HG02840 (cell line): ENCODE data around the gene MUC6.

Experiments
- ATAC-seq: cut with Tn5 transposase; IDR thresholded peaks from one replicate; pipeline ENCODE4 v1.9.1; 2021; ENCODE audit warnings: mild to moderate bottlenecking, moderate library complexity, moderate number of reproducible peaks; ENCODE audit not compliant: unreplicated experiment, low FRiP score

Gene MUC6

DNA sequence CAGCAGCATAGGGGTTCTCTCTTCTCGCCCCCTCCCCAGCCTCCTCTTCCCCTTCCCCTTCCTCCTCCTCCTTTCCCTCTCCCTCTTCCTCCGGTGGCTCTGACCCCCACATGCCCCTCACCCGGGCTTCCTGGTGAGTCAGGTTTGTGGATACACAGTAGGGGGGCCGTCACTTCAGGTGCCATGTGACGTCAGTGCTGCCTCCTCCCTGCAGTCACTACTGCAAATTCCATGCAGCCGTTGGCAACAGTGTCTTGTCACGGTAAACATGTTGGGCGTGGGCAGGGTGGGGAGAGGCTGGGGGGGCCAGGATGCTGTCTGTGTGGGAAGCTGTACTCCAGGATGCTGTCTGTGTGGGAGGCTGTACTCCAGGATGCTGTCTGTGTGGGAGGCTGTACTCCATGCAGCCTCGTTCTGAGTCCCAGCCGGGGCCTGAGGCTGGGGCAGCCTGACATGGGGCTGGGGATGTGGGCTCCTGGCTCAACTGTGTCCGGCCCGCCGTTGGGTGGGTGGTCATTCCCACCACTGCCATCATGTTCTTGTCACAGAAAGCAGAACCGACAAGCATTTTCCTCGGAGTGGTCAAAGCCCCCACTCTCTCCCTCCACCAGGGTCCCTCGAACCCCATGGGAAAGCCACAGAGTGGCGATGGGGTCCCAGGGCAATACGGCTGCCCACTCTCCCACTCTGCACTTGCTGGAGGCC is 35.8 kb upstream of the MUC6 start:
- ATAC-seq = no peak

DNA sequence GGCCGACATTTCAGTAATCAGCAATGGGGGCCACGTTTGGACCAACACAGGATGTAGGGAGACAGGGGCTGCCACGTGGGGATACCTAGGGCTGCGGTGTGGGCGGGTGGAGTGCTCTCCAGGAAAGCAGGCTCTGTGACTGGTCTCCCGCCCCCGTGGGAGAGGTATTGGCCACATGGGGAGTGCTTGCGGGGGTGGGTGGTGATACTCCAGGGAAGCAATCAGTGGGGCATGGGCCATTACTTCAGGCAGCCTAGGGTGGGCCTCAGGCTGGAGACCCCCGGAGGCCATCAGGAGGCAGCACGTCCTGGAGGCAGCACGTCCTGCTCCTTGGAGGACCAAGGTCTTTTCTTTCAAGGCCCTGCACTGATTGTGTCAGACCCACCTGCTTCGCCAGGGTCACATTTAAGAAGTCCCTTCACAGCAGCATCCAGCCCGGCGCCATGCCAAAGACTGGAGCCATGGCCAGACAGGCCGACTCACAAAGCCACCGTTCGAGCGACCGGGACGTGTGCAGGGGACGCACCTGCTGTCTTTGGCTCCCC is 35.1 kb upstream of the MUC6 start:
- no peak for ATAC-seq

DNA sequence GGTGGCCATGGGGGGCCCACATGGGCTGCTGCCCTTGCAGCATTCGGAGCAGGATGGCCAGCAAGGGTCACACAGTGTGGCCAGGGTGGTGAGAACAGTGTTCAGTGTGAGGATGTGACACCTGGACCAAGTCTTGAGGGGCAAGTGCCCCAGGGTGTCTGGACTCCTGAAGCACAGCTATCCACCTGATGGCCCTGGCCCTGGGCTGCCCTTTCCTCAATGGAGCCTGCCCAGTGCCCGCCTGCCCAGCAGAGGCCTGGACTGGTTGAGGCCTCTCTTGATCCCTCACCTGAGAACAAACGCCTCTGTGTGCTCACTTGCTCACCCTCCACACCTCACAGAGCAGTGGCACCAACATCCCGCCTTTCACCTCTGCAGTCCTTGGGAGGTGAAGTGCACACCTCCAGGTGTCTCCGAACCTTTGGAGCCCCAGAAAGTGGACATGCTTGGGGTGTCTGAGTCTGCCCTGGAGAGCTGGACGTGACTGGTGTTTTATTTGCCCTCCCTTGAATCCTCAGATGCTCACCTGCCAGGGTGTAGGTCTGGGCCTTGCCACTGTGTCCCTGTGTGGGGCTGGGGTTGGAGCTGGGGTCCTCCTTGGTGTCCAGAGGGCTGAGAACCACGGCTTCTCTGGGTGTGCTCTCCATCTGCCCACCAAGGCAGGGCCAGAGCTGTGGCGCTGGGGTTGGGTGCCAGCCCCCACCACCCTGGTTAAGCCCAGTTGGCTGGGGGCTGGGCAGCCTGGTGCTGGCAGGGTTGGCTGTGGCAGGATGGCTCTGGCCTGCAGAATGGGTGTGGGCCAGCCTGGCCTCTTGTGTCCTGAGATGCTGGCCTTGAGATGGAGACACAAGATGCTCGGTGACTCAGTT is 34.3 kb upstream of the MUC6 start:
- no peak for ATAC-seq

DNA sequence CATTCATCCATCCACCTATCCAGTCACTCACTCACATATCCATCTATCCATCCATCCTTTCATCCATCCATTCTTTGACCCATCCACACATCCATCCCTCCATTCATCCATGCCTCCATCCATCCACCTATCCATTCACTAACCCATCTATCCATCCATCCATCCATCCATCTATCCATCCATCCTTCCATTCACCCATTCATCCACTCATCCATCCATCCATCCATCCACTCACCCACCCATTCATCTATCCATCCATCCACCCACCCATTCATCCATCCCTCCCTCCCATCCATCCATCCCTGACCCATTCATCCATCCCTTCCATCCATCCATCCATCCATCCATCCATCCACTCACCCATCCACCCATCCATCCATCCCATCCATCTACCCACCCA is 33.2 kb upstream of the MUC6 start:
- no peak for ATAC-seq

DNA sequence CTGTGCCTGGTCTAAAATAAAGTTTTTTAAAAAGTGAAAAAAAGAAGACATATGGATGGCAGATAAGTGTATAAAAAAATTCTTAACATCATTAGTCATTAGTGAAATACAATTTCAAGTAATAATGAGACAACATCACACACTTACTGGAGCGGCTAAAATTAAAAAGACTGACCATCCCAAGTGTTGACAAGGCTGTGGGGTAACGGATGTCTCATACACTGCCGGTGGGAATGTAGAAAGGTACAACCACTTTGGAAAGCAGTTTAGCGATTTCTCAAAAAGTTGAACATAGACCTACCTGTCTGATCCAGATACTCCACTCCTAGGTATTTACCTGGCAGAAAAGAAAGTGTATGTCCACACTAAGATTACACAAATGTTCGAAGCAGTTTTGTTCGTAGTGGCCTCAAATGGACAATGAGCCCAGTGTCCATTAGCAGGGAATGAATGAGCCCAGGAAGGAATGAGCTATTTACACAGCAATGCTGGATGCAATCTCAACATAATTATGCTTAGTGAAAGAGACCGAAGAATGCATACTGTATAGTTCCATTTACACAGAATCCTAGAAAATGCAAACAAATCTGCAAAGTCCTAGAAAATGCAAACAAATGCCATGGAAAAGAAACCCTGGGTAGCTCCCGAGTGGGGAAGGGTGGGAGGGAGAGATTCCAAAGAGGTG is 31.4 kb upstream of the MUC6 start:
- no peak for ATAC-seq

DNA sequence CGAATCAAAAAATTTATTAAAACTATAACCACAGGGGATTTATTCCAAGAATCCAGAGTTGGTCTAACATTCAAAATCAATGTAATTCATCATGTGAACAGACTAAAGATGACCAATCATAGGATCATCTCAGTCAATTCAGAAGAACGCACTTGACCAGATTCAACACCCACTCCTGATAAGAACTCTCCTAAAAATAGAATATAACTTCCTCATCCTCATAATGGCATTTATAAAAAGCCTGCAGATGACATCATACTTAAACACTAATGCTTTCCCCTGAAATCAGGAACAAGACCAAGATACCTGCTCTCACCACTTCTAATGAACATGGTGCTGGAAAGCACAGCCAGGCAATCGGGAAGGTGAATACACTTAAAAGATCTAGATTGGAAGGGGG is 27.6 kb upstream of the MUC6 start:
- ATAC-seq = no peak

DNA sequence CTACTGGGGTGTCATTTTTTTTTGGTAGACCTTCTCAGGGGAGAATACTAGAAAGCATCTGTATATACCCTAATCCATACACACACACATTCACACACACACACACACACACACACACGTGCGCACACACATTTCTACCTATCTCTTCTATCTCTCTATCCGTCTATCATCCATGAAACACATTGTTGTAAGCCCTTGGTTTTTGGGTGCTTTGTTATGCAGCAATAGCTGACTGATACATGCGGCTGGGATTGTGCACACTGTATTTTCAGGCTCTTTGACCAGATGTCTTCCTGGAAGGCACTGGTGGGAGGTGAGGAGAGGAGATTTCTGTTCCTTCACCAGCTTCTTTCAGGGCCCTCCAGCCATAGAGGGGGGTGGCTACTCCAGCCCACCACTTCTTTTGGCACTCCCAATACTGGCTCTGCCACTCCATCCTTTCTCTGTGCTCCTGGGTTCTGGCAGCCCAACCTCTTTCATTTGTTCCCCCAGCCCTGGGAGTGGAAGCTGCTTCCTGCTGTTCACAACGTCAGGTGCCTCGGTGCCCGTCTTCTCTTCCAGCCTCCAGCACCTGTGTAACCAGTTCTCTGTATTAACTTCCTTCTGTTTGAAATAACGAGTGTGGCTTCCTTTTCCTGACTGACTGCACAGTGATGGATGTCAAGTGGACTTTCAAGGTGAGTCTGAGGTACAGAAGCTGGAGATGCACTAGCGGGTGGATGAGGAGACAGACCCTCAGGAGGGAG is 25.7 kb upstream of the MUC6 start:
- ATAC-seq = no peak

DNA sequence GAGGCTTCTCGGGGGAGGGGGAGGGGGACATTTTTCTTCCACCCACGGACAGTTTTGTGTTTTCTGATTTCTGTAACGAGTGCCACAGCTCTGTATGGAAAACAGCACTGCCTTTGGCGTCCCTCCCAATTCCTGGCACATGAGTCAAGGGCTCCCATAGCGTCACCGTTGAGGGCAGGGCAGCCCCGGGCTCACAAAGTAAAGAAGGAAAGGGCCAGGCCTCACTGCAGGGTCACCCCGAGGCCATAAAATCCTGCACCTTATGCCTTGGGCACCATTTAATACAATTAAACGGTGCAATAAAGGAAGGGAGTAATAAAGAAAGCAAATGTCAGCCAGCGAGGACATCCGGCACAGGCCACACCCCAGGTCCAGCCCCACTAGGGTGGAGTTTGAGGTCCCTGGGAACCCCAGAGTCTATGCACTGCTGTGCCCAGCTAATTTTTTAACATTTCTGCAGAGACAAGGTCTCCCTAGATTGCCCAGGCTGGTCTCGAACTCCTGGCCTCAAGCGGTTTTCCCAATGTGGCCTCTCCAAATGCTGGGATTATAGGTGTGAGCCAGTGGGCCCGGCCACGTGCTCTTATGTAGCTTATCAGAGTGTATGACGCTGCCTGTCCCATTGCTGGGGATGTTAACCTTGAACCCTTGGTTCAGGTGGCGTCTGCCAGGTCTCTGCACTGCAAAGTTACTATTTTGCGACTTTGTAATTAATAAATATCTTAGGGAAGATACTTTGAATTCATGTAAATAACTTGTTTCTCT is 24.5 kb upstream of the MUC6 start:
- no peak for ATAC-seq

DNA sequence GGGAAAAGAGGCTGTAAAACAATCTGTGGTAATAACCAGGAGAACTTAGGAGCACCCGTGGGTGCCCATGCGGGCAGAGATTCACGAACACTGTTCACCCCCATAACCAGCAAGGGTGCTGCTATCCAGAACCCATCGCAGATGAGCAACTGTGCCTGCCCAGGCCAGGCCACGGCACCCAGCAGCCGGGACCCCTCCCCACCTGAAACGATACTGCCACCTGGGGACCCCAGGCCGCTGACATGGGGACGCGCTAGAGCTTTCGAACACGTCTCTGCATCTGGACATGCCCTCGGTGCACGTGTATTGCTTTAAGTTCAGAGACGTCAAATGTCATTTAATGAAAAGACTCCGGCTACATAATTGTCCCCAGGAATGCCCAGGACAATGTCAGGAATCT is 23.9 kb upstream of the MUC6 start:
- ATAC-seq = no peak

DNA sequence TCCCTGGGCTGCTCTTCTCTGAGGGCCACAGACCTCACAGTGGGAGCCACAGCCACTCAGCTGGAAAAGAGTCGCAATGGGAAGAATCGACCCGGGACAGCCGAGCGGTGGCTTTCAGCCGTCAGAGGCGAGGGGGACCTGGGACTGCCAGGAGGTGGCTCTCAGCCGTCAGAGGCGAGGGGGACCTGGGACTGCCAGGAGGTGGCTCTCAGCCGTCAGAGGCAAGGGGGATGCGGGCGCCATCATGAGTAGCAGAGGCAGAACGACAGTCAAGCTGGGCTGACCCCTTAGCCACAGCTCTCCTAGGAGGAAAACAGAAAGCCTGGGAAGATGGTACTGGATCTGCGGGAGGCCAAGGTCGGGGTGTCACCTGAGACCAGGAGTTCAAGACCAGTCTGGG is 23.2 kb upstream of the MUC6 start:
- no peak for ATAC-seq

DNA sequence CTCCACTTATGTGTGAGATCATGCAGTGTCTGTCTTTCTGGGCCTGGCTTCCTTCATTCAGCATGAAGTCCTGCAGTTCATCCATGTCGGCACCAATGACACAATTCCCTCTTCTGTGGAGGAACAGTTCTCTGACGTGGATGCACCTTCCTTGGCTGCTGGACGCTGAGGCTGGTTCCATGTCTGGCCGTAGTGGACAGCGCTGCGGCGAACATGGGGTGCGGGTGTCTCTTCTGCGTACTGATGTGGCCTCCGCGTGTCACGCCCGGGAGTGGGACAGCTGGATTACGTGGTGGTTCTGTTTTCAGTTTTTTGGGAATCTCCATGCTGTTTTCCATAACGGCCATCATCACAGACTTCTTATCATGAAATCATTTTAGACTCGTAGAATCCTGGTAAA is 21.3 kb upstream of the MUC6 start:
- ATAC-seq = no peak

DNA sequence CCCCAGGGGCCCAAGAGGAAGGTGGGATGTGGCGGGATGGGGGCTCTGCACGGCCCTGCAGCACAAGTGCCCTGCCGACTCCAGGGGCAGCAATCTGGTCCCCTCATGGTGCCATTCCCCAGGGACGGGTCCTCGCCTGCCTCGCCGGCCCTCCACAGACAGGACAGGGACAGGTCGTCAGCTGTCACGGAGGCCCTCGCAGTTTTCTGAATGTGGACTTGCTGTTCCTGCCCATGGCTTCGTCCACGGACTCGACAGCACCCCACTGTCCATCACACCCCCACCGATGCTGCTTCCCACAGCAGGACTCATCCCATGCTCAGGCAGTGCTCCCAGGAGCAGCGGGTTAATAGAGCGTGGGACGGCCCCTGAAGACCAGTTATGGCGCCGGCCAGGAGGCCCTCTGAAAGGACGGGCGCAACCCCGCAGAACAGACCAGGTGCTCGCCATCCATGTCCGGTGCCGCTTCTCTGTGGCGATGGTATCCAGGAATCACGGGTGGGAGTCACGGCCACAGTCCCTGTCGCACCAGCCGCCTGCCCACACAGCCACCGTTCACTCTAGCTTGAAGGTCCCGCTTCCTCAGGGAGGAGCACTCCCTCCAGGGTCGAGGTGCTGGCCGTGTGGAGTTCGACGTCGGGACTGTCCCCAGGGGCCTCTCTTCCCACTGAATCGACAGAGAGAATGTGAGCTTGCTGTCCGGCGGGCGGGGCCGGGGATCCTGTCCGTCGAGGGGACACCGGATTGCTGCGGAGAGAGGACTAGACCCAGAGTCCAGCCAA is 19.7 kb upstream of the MUC6 start:
- ATAC-seq = no peak

DNA sequence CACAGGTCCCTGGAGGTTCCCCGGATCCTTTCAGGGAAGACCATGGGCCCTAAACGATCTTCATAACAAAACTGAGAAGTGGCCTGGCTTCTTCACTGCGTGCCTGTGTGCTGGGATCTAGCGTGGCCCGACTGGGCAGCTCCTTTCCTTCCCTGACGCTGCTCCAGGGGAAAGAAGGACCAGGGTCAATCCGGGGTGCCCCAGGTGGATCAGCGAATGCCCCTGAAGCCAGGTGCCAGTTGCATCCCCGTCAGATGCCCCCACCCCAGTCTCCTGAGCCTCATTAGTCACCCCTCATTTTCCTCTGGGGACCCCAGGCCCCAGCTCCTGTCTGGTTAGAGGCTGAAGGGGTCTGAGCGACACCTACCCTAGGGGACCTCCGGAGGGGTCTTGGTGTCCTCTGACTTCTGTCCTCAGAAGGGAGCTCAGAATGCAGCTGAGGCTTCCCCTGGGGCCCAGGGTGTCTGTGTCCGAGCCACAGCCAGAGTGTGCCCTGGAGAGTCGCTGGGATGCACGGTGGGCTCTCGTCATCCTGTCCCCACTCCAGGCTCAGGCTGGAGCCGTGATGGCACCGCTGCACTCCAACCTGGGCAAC is 18.7 kb upstream of the MUC6 start:
- ATAC-seq = no peak

DNA sequence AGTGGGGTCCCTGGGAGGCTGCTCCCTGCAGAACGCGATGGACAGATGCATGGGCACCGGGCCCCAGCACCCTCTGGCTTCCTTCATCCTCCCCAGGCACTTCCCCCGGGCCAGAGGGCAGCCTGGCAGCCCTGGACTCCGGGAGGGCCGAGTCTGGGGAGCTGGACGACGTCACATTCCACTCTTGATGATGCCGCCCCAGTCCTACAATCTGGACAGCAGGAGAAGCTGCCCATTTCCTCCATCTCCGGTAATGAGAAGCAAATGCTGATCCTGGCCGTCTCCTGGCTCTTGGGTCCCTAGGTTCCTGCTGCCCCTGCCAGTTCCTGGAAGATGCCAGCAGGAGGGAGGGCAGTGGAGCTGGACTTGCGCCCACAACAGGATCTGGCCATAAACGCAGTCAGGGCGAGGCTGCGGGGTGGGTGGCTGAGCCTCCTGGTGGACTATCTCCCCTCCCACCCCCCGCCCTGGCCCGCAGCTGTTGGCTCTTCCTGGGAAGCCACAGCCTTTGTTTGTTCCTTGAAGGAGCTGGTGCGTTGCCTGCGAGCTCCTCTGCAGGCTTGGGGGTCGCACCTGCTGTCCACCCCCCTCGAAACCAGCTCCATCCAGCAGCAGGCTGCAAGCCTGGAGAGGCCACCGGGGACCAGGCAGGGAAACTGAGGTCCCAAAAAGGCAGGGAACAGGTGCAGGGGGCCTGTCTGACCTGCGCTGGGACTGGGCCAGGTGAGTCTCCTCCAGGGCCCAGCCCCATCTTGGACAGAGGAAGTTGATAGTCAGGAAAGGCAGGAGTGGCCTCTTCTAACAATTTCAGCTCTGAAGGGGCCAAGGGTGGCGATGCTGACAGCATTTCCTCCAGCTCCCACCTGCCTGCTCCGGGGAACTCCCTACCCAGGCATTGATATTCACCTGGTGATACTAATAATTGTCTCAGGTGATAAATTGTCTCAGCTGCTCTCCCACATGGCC is 17.9 kb upstream of the MUC6 start:
- no peak for ATAC-seq

DNA sequence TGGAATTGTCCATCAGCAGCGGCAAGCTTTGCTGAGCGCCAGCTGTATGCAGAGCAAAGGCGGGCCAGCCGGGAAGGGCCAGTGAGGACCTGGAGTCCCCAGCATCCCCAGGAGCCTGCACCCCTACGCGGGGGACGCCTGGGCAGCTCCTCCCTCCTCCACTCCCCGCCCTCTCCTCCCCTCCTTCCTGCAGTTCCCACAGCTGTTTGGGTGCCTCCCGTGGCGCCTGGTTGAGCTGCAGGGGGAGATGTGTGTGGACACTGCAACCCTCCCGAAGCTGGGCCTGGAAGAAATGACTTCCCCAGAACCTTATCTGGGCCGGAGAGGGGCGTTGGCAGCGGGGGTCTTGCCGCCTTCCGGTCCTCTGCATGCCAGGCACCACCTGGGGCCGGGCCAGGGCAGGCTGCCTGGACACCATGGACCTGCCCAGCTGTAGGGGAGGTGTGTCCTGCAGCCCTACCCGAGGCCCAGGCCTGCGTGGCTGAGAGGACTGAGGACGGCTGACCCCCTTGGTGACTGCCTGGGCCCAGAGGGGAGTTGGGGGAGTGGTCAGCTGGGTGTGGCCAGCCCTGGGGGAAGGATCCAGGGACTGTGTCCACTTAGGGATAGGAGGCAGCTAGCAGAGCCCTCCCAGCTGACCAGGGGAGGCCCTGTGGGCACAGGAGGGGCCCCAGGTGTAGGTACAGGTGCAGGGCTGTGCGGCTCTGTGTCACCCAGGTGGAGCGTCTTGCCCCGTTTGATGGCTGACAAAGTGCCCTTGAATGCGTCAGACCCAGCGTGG is 16.8 kb upstream of the MUC6 start:
- ATAC-seq = no peak

DNA sequence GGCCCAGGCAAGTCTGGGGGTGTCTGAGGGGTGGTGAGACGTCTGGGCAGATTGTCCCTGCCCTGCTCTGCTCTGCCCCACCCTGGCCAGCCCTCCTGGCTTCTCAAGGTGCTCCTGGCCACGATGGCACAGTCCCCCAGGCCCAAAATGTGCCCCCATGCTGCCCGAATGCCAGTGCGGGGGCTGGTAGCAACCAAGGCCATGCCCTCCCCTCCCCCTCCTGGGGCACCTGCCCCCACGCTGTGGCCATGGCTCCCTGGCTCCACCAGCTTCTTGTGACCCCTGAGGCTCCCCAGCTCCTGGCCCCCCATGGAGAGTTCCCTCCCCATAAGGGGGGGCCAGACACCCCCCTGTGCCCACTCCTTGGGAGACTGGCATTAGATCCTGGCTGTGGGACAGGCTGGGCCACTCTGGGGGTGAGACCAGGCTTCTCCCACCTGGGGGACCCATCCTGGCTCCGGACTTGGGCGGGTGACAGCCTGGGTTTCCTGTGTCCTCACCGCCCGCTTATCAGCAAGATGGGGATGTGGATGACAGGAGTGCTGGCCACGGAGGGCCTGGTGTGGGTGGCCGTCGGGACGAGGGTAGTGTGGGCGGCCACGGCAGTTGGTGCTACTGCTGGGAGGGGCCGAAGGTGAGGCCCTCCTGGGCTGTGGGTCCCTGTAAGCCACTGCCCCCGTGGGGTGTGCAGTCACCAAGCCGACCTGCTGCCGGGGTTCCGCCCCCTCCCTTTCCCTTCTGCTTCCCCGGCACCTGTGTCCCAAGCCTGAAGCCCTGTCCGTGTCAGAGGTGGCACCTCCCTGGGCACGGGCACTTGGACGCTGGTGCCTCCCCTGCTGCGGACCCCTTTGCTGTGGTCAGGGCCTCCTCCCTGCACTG is 15.9 kb upstream of the MUC6 start:
- ATAC-seq = no peak
